HepG2 (cell line): ENCODE results near the gene SLC43A3. TPM values are rescaled to one million over a fixed set of nuclear protein-coding genes. Genes with fewer than 3 reads are reported as not detected.

Experiments
- DZIP1 ChIP-seq: sonication (generic); formaldehyde crosslinking; IDR thresholded peaks from 2 replicates; pipeline ENCODE4 v1.5.0; 2020; ENCODE audit warnings: mild to moderate bottlenecking, missing genetic modification reagents
- FOXP1 ChIP-seq, 2 experiments: fragments of 450-650 bp in 1 of 2; IDR thresholded peaks; 2 replicates each; pipeline ENCODE4 v1.6.1; 2017 to 2018; ENCODE audit warnings: antibody characterized with exemption in 1 of 2
- JUNB ChIP-seq: sonication (generic); formaldehyde crosslinking; IDR thresholded peaks from 2 replicates; pipeline ENCODE4 v1.8.0; 2022; ENCODE audit warnings: missing genetic modification reagents, mild to moderate bottlenecking, borderline replicate concordance
- LCORL ChIP-seq, 2 experiments: fragments of 450-650 bp in 1 of 2; sonication (generic) in 1 of 2; formaldehyde crosslinking in 1 of 2; IDR thresholded peaks; 2 replicates each; pipeline versions ENCODE4 v1.5.0 to v1.6.1; 2017 to 2020; ENCODE audit warnings: antibody characterized with exemption in 1 of 2, missing genetic modification reagents in 1 of 2
- MEIS1 ChIP-seq: sonication (generic); formaldehyde crosslinking; IDR thresholded peaks from 2 replicates; pipeline ENCODE4 v1.9.0; 2021; ENCODE audit warnings: mild to moderate bottlenecking, missing genetic modification reagents, moderate library complexity, borderline replicate concordance
- MXI1 ChIP-seq: IDR thresholded peaks from 3 replicates; pipeline ENCODE4 v1.6.1; 2012; ENCODE audit warnings: low read depth, low read length, inconsistent platforms, borderline replicate concordance
- RBM22 ChIP-seq: fragments of 200-400 bp; formaldehyde crosslinking; optimal IDR thresholded peaks from 2 replicates; pipeline ENCODE3; 2017; ENCODE audit warnings: mild to moderate bottlenecking, low read length, moderate library complexity
- TCF7 ChIP-seq: sonication (generic); IDR thresholded peaks from 2 replicates; pipeline ENCODE4 v1.6.1; 2016; ENCODE audit warnings: antibody characterized with exemption, low read depth
- ZBTB46 ChIP-seq: sonication (generic); formaldehyde crosslinking; IDR thresholded peaks from 2 replicates; pipeline ENCODE4 v1.4.0; 2020; ENCODE audit warnings: mild to moderate bottlenecking, missing genetic modification reagents, borderline replicate concordance
- ZFP37 ChIP-seq: sonication (generic); formaldehyde crosslinking; IDR thresholded peaks from 2 replicates; pipeline ENCODE4 v1.4.0; 2020; ENCODE audit warnings: missing genetic modification reagents, borderline replicate concordance
- ZIK1 ChIP-seq: sonication (generic); formaldehyde crosslinking; IDR thresholded peaks from 2 replicates; pipeline ENCODE4 v1.5.0; 2020; ENCODE audit warnings: mild to moderate bottlenecking, low read depth, missing genetic modification reagents, borderline replicate concordance
- ZKSCAN8 ChIP-seq: IDR thresholded peaks from 2 replicates; pipeline ENCODE4 v1.6.1; 2016; ENCODE audit warnings: borderline replicate concordance, missing genetic modification reagents, missing compliant biosample characterization
- ZNF124 ChIP-seq: sonication (generic); formaldehyde crosslinking; IDR thresholded peaks from 2 replicates; pipeline ENCODE4 v1.4.0; 2020; ENCODE audit warnings: missing genetic modification reagents
- ZNF674 ChIP-seq: sonication (generic); formaldehyde crosslinking; IDR thresholded peaks from 2 replicates; pipeline ENCODE4 v1.5.0; 2020; ENCODE audit warnings: low read depth, mild to moderate bottlenecking, missing genetic modification reagents
- polyA plus RNA-seq, 8 experiments: library from polyadenylated mRNA; depleted of rRNA in 3 of 8; stranded (reverse) in 7 of 8; unstranded in 1 of 8; fragments of >200 nt; fragmentation: Illumina TruSeq in 4 of 8; extraction: Trizol in 4 of 8; gene quantifications; 2 replicates each; pipeline versions ENCODE4 v1.2.1 to v1.2.3, GENCODE V29; 2011 to 2016; ENCODE audit warnings: low read depth in 4 of 8, missing spikeins in 1 of 8, mixed read lengths in 1 of 8; ENCODE audit not compliant: insufficient read depth in 1 of 8
- total RNA-seq, 5 experiments: library from RNA; depleted of rRNA; stranded (reverse); fragments of >200 nt; fragmentation: Illumina TruSeq; extraction: Trizol; gene quantifications; 2 replicates each; pipeline ENCODE4 v1.2.3, GENCODE V29; 2016; ENCODE audit warnings: low read depth in 1 of 5
- TF ChIP-seq, protein P1 (sequence below): sonication (generic); formaldehyde crosslinking; IDR thresholded peaks from 2 replicates; pipeline ENCODE4 v1.5.0; 2020; ENCODE audit warnings: missing genetic modification reagents

The SLC43A3 gene
- total and polyA plus RNA-seq, 2 of the 13 experiments (the other 11 are each of a cell fraction or from before 2014, with no cell fraction given) = 2.6 TPM; not detected in 1

- TF ChIP-seq ZNF124 (CRISPR knock-in tag) (0 out of 2 replicates have a peak, but pooled peaks have one; percentile 56), ZKSCAN8 (peak; percentile 86), MXI1 (no peak), FOXP1 (IDR thresholded peaks at IDR 0.05) (no peak), FOXP1 (CRISPR knock-in tag; IDR thresholded peaks at IDR 0.05) (peak; percentile 68; the same call in 1 of the 2 replicates), ZNF674 (CRISPR knock-in tag) (no peak), TCF7 (0 out of 2 replicates have a peak, but pooled peaks have one; percentile 25), RBM22 (no peak), ZIK1 (no peak), ZBTB46 (CRISPR knock-in tag) (no peak), MEIS1 (CRISPR knock-in tag) (peak; percentile 44; the same call in 1 of the 2 replicates), JUNB (peak; percentile 64; the same call in 1 of the 2 replicates), ZFP37 (no peak), DZIP1 (CRISPR knock-in tag) (no peak), LCORL (IDR thresholded peaks at IDR 0.05) (no peak), LCORL (CRISPR knock-in tag; IDR thresholded peaks at IDR 0.05) (peak; percentile 88)
- TF ChIP-seq, protein P1, sequence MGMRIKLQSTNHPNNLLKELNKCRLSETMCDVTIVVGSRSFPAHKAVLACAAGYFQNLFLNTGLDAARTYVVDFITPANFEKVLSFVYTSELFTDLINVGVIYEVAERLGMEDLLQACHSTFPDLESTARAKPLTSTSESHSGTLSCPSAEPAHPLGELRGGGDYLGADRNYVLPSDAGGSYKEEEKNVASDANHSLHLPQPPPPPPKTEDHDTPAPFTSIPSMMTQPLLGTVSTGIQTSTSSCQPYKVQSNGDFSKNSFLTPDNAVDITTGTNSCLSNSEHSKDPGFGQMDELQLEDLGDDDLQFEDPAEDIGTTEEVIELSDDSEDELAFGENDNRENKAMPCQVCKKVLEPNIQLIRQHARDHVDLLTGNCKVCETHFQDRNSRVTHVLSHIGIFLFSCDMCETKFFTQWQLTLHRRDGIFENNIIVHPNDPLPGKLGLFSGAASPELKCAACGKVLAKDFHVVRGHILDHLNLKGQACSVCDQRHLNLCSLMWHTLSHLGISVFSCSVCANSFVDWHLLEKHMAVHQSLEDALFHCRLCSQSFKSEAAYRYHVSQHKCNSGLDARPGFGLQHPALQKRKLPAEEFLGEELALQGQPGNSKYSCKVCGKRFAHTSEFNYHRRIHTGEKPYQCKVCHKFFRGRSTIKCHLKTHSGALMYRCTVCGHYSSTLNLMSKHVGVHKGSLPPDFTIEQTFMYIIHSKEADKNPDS = peak; percentile 49; the same call in 1 of the 2 replicates
These were observed 8.0 kb upstream of the SLC43A3 start (continued) for GRCh38 chr11:57434640-57435546.
